Skeletal muscle tissue (tissue), 4 donors: ENCODE measurements around the gene VAMP5. TPM values are rescaled to one million over a fixed set of nuclear protein-coding genes. Genes with fewer than 3 reads are reported as not detected.
"Not testable (repeated sequence)": the region's sequence is repeated elsewhere in the genome, so short reads cannot be mapped to it uniquely, and the experiment has no call there.

Experiments
- H3K27ac ChIP-seq: one replicate; pipeline ENCODE4 v1.7.0; 2013; ENCODE audit warnings: mild to moderate bottlenecking, low read depth, low read length, inconsistent platforms
- H3K27me3 ChIP-seq, 3 donors: one replicate each; pipeline ENCODE4 v1.7.0; 2013; ENCODE audit warnings: low read length in 3 of 3; ENCODE audit not compliant: control insufficient read depth in 3 of 3, insufficient read depth in 3 of 3
- H3K36me3 ChIP-seq, 3 donors: one replicate each; pipeline ENCODE4 v1.7.0; 2013; ENCODE audit warnings: low read length in 3 of 3; ENCODE audit not compliant: control insufficient read depth in 3 of 3, insufficient read depth in 3 of 3
- H3K4me1 ChIP-seq, 3 donors: one replicate each; pipeline ENCODE4 v1.7.0; 2013; ENCODE audit warnings: low read length in 3 of 3, mild to moderate bottlenecking in 3 of 3; ENCODE audit not compliant: control insufficient read depth in 3 of 3, insufficient read depth in 3 of 3
- H3K4me3 ChIP-seq, 3 donors: one replicate each; pipeline ENCODE4 v1.7.0; 2013; ENCODE audit warnings: low read length in 3 of 3
- H3K9ac ChIP-seq, 3 donors: one replicate each; pipeline ENCODE4 v1.7.0; 2013; ENCODE audit warnings: low read length in 3 of 3, mild to moderate bottlenecking in 3 of 3, moderate library complexity in 2 of 3, low read depth in 1 of 3
- H3K9me3 ChIP-seq, 3 donors: one replicate each; pipeline ENCODE4 v1.7.0; 2013; ENCODE audit warnings: low read length in 3 of 3; ENCODE audit not compliant: control insufficient read depth in 3 of 3
- total RNA-seq: library from RNA; depleted of rRNA; stranded (reverse); fragments of >200 nt; gene quantifications from one replicate; pipeline ENCODE4 v1.2.3, GENCODE V29; 2014
- donor health status: Osteomylitis.

Gene VAMP5
- total RNA-seq, 1 donor from 2014 or later: 17.7 TPM

DNA sequence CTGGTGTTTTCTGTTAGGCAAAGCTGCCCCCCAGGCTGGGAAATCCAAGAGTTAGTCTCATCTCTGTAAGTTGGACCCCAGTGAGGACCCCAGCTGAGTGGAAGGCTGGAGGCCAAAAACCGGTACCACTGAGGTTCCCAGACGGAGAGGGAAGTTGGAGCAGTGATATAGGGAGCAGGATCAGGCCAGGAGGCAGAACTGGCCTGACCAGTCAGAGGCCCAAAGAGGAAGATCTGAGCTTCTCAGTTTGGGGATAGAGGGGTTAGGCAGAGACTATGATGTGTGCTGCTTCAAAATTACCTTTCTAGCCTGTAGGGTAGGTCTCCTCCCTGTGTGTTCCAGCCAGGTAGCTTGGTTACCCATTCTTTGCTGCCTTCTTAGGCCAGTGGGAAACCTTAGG lies 6.7 kb downstream of the VAMP5 start:
- H3K9me3 ChIP-seq: no peaks in the 10 kb centered on the region
- no peaks in the 10 kb centered on the region for H3K27me3 ChIP-seq
- peak overlapping the region in 1 of 3 donors; percentile 38 for H3K4me3 ChIP-seq
- H3K27ac ChIP-seq: peak overlapping the region; percentile 72
- H3K9ac ChIP-seq: peak overlapping the region in 2 of 3 donors; percentile 61 to 64
- peaks cover 68 to 80% (median 73%) of the 10 kb centered on the region in 3 donors for H3K4me1 ChIP-seq
- peaks cover 4 to 8% (median 6%) of the 10 kb centered on the region in 3 donors for H3K36me3 ChIP-seq

GRCh38 chr2:85591563-85591962 lies 7.3 kb downstream of the VAMP5 start:
- H3K36me3 ChIP-seq: peaks cover 7 to 9% (median 8%) of the 10 kb centered on the region in 3 donors
- no peaks in the 10 kb centered on the region for H3K9me3 ChIP-seq
- no peak overlapping the region for H3K4me3 ChIP-seq
- H3K27ac ChIP-seq: peak overlapping the region; percentile 72
- H3K4me1 ChIP-seq: peaks cover 69 to 79% (median 73%) of the 10 kb centered on the region in 3 donors
- H3K9ac ChIP-seq: peak overlapping the region in 2 of 3 donors; percentile 61 to 64
- no peaks in the 10 kb centered on the region for H3K27me3 ChIP-seq

DNA sequence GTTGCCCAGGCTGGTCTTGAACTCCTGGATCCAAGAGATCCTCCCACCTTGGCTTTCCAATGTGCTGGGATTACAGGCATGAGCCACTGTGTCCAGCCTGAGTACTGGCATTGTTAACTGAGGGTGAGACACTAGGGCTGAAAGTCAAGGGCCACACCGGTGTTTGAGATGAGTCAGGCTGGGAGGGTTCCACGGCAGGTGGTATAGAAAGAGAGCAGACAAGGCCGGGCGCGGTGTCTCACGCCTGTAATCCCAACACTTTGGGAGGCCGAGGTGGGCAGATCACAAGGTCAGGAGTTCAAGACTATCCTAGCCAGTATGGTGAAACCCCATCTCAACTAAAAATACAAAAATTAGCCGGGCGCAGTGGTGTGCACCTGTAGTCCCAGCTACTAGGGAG lies 8.1 kb downstream of the VAMP5 start:
- Histone ChIP-seq H3K27ac (peak overlapping the region; percentile 72), H3K36me3 (peaks cover 13 to 15% (median 15%) of the 10 kb centered on the region in 3 donors), H3K4me1 (peaks cover 75 to 80% (median 79%) of the 10 kb centered on the region in 3 donors)
- H3K9ac ChIP-seq, H3K27me3 ChIP-seq, H3K9me3 ChIP-seq, H3K4me3 ChIP-seq: not testable (repeated sequence)

GRCh38 chr2:85593023-85593422 lies 8.8 kb downstream of the VAMP5 start:
- Histone ChIP-seq H3K27me3 (no peaks in the 10 kb centered on the region), H3K9ac (no peak overlapping the region), H3K36me3 (peaks cover 18 to 20% (median 20%) of the 10 kb centered on the region in 3 donors), H3K4me3 (no peak overlapping the region), H3K4me1 (peaks cover 68 to 77% (median 74%) of the 10 kb centered on the region in 3 donors), H3K27ac (no peak overlapping the region), H3K9me3 (no peaks in the 10 kb centered on the region)

DNA sequence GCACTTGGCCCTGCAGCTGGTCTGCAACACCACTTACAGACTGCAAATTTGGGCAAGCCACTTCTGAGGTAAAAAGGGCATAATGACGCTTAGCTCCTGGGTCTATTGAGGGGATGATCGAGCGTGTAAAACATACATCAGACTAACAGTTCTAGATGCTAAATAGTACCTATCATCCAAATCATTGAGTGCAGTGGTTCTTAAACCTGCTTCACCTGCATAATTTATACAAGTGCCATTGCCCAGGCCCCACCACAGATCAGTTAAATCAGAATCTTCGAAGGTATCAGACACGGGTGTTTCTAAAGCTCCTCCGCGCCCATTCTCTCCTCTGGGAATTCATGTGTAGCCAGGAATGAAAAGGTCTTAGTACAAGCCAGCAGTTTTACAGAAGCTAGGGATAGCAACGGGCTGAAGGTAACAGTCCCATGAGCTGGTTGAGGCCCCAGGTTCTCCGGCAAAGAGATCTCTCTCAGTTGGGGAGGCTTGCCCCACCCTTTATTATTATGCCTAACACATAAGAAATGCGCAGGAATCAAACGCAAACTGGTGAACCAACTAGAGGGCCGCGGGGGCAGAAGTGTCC lies 10.6 kb downstream of the VAMP5 start:
- Histone ChIP-seq H3K9me3 (no peaks in the 10 kb centered on the region), H3K4me3 (peak overlapping the region; percentile 83 to 99 (median 86)), H3K27me3 (no peaks in the 10 kb centered on the region), H3K9ac (peak overlapping the region; percentile 97 to 99 (median 97)), H3K27ac (peak overlapping the region; percentile 87), H3K36me3 (peaks cover 30 to 35% (median 35%) of the 10 kb centered on the region in 3 donors), H3K4me1 (peaks cover 56 to 69% (median 57%) of the 10 kb centered on the region in 3 donors)

GRCh38 chr2:85595301-85596025 lies 11.2 kb downstream of the VAMP5 start, which contains the start of gene RNF181:
TSS of gene RNF181 (plus strand) at chr2:85595745. CDS start at chr2:85595764, 19 bp downstream.
- Histone ChIP-seq H3K27me3 (no peaks in the 10 kb centered on the region), H3K4me3 (peak within 1 kb of the TSS; percentile 83 to 99 (median 86)), H3K9ac (peak within 1 kb of the TSS; percentile 97 to 99 (median 97)), H3K4me1 (peaks cover 49 to 66% (median 57%) of the 10 kb centered on the region in 3 donors), H3K36me3 (peaks cover 37 to 41% (median 37%) of the 10 kb centered on the region in 3 donors), H3K27ac (peak within 1 kb of the TSS; percentile 87), H3K9me3 (no peaks in the 10 kb centered on the region)

DNA sequence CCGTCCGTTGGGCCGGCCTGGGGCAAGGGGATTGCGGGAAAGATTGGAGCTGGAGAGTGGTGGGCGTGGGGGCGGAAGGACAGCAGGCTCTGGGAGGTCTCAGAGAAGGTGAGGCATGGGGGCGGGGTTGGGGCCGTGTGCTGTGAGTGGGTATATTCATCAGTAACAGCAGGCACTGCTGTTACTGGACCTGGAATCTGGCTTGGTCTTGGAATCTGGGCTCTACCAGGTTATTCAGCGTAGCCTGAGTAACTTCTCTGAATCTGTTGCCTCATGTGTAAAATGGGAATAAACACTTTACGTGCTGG lies 11.7 kb downstream of the VAMP5 start:
- Histone ChIP-seq H3K36me3 (peaks cover 39 to 46% (median 42%) of the 10 kb centered on the region in 3 donors), H3K4me3 (peak overlapping the region; percentile 83 to 99 (median 86)), H3K9me3 (no peaks in the 10 kb centered on the region), H3K27ac (peak overlapping the region; percentile 87), H3K9ac (peak overlapping the region; percentile 97 to 99 (median 97)), H3K4me1 (peaks cover 48 to 64% (median 55%) of the 10 kb centered on the region in 3 donors), H3K27me3 (no peaks in the 10 kb centered on the region)

DNA sequence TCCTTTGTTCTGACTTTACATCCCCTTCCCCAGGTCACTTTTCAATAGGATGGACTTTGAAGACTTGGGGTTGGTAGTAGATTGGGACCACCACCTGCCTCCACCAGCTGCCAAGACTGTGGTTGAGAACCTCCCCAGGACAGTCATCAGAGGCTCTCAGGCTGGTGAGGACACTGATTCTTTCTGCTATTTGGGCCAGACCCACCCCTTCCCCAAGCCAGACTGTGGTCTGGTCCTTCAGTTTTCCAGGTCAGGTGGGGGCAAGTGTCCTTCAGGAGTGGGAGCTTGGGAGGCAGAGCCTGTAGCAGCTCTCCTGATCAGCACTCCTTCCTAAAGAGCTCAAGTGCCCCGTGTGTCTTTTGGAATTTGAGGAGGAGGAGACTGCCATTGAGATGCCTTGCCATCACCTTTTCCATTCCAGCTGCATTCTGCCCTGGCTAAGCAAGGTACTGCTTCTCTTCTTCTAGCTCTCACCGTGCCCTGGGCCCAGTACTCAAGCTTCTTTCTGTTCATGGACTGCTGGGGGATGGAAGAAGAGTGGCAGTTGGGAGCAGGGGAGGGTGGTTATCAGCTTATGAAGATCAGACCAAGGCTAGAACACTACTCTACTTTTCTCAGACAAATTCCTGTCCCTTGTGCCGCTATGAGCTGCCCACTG lies 12.4 kb downstream of the VAMP5 start:
- Histone ChIP-seq H3K27ac (peak overlapping the region; percentile 87), H3K4me1 (peaks cover 48 to 64% (median 55%) of the 10 kb centered on the region in 3 donors), H3K4me3 (peak overlapping the region; percentile 83 to 99 (median 86)), H3K9me3 (no peaks in the 10 kb centered on the region), H3K9ac (peak overlapping the region; percentile 97 to 99 (median 97)), H3K36me3 (peaks cover 42 to 49% (median 45%) of the 10 kb centered on the region in 3 donors), H3K27me3 (no peaks in the 10 kb centered on the region)

DNA sequence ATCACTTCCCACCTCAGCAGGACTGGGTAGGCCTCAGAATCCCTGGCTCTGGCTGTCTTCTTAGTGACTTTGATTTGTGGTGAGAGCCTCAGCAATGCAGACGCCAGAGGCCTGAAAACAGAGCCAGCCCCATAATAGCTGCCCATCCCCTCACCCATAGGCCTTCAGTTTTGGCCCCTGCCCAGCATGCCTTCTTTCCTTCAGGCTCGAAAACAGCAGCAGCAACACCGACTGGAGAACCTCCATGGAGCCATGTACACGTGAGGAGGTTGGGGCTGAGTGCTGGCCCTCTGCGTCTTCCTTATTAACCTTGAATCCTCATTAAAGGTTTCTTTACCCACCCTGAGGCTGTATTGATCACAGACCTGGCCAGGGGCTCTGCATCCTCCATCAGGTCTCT lies 13.0 kb downstream of the VAMP5 start:
- peaks cover 47 to 63% (median 54%) of the 10 kb centered on the region in 3 donors for H3K4me1 ChIP-seq
- no peak overlapping the region for H3K27ac ChIP-seq

More for the DNA sequence above, 13.0 kb downstream of the VAMP5 start:
- Histone ChIP-seq H3K4me3 (no peak overlapping the region), H3K9ac (peak overlapping the region in 1 of 3 donors; percentile 3), H3K36me3 (peaks cover 42 to 49% (median 46%) of the 10 kb centered on the region in 3 donors), H3K27me3 (no peaks in the 10 kb centered on the region), H3K9me3 (no peaks in the 10 kb centered on the region)
